H1 (cell line): ENCODE results near the gene CNTD1. TPM values are rescaled to one million over a fixed set of nuclear protein-coding genes. Genes with fewer than 3 reads are reported as not detected.

Experiments
- ATF2 ChIP-seq: IDR thresholded peaks from 2 replicates; pipeline ENCODE4 v1.6.1; 2012; ENCODE audit warnings: low read length, inconsistent platforms
- ATF3 ChIP-seq: IDR thresholded peaks from 2 replicates; pipeline ENCODE4 v1.6.1; 2011; ENCODE audit warnings: low read depth, mild to moderate bottlenecking, low read length; ENCODE audit not compliant: insufficient read depth
- BACH1 ChIP-seq: IDR thresholded peaks from 2 replicates; pipeline ENCODE4 v1.6.1; 2012; ENCODE audit warnings: low read length, improper control_type of control experiment
- CBX8 ChIP-seq: fragments of 300-800, 300-1000 bp; sonication (generic); IDR thresholded peaks from 2 replicates; pipeline ENCODE4 v1.7.1; 2016; ENCODE audit warnings: low read depth, low read length, borderline replicate concordance
- CHD2 ChIP-seq: IDR thresholded peaks from 2 replicates; pipeline ENCODE4 v1.6.1; 2012; ENCODE audit warnings: low read length, improper control_type of control experiment
- E2F6 ChIP-seq: IDR thresholded peaks from 2 replicates; pipeline ENCODE4 v1.6.1; 2012; ENCODE audit warnings: inconsistent platforms
- EZH2 ChIP-seq: fragments of 200-600 bp; sonication (generic); IDR thresholded peaks from 2 replicates; pipeline ENCODE4 v1.7.1; 2012; ENCODE audit warnings: low read depth, mild to moderate bottlenecking, moderate library complexity, low read length, inconsistent platforms; ENCODE audit not compliant: severe bottlenecking
- GABPA ChIP-seq: IDR thresholded peaks from 2 replicates; pipeline ENCODE4 v1.6.1; 2011; ENCODE audit warnings: mild to moderate bottlenecking, low read length, moderate library complexity, borderline replicate concordance; ENCODE audit not compliant: insufficient read depth
- HDAC6 ChIP-seq: IDR thresholded peaks from one replicate; pipeline ENCODE4 v1.7.1; 2012; ENCODE audit warnings: low read depth, mild to moderate bottlenecking, inconsistent platforms, low read length, moderate library complexity
- JUN ChIP-seq: IDR thresholded peaks from 2 replicates; pipeline ENCODE4 v1.6.1; 2011; ENCODE audit warnings: low read depth, mild to moderate bottlenecking, improper control_type of control experiment, low read length
- JUND ChIP-seq: IDR thresholded peaks from 2 replicates; pipeline ENCODE4 v1.6.1; 2011; ENCODE audit warnings: mild to moderate bottlenecking, improper control_type of control experiment, low read length
- KDM1A ChIP-seq: fragments of 200-600, 300-600 bp; sonication (generic); IDR thresholded peaks from 2 replicates; pipeline ENCODE4 v1.7.1; 2016; ENCODE audit warnings: mild to moderate bottlenecking, low read length, borderline replicate concordance
- KDM4A ChIP-seq: IDR thresholded peaks from one replicate; pipeline ENCODE4 v1.7.1; 2012; ENCODE audit warnings: low read depth, mild to moderate bottlenecking, moderate library complexity, low read length, inconsistent platforms; ENCODE audit not compliant: severe bottlenecking
- PHF8 ChIP-seq: fragments of 200-600 bp; sonication (generic); conservative IDR thresholded peaks from 2 replicates; pipeline ENCODE4 v1.7.1; 2012; ENCODE audit warnings: low read depth, mild to moderate bottlenecking, inconsistent platforms, low read length, moderate library complexity
- POLR2A ChIP-seq, 2 experiments: IDR thresholded peaks; 1 replicate in 1 of 2; 2 replicates in 1 of 2; pipeline ENCODE4 v1.6.1; 2011; ENCODE audit warnings: low read depth in 2 of 2, low read length in 2 of 2, mild to moderate bottlenecking in 2 of 2; ENCODE audit errors: control extremely low read depth in 1 of 2
- POLR2AphosphoS5 ChIP-seq: IDR thresholded peaks from 2 replicates; pipeline ENCODE4 v1.6.1; 2011; ENCODE audit warnings: low read depth, low read length
- RBBP5 ChIP-seq: IDR thresholded peaks from 2 replicates; pipeline ENCODE4 v1.7.1; 2012; ENCODE audit warnings: low read depth, mild to moderate bottlenecking, inconsistent platforms, low read length, moderate library complexity, borderline replicate concordance
- SAP30 ChIP-seq: fragments of 300-600 bp; sonication (generic); IDR thresholded peaks from 2 replicates; pipeline ENCODE4 v1.7.1; 2012; ENCODE audit warnings: low read length, moderate library complexity, mild to moderate bottlenecking, inconsistent platforms; ENCODE audit not compliant: insufficient read depth, insufficient replicate concordance
- SIX5 ChIP-seq: IDR thresholded peaks from 2 replicates; pipeline ENCODE4 v1.6.1; 2011; ENCODE audit warnings: mild to moderate bottlenecking, low read depth, low read length
- ZNF274 ChIP-seq: IDR thresholded peaks from 2 replicates; pipeline ENCODE4 v1.7.0; 2012; ENCODE audit warnings: low read length, borderline replicate concordance; ENCODE audit errors: extremely low read depth
- polyA plus RNA-seq, 7 experiments: library from polyadenylated mRNA; depleted of rRNA in 3 of 7; stranded (reverse) in 5 of 7; unstranded in 2 of 7; fragments of >200 nt in 5 of 7; fragments of 200-250 nt in 2 of 7; gene quantifications; 1 replicate in 5 of 7; 2 replicates in 1 of 7; 4 replicates in 1 of 7; pipeline versions ENCODE4 v1.2.1 to v1.2.3, GENCODE V29; 2011 to 2013; ENCODE audit warnings: missing spikeins in 2 of 7, mixed read lengths in 2 of 7
- total RNA-seq: library from RNA; stranded (reverse); fragmentation: NEBNext Ultra II Directional; extraction: Animal tissue kit (Norgen Biotek cat#: 25700); gene quantifications from 2 replicates; pipeline ENCODE4 v1.2.1, GENCODE V29; 2021

Gene CNTD1
- total and polyA plus RNA-seq, 2 of the 8 experiments (the other 6 are each of a cell fraction or from before 2014, with no cell fraction given), result not detected

- TF ChIP-seq RBBP5 (peak; percentile 82; the same call in 1 of the 2 replicates), POLR2A (IDR thresholded peaks at IDR 0.05; ENCODE audit: control extremely low read depth in 1 of 2, low read depth in 2 of 2, low read length in 2 of 2) (peak in 1 of 2 experiments; percentile 74; a peak in 2 of 3 replicates), PHF8 (peak; percentile 72), ATF2 (no peak), HDAC6 (no peak), E2F6 (peak; percentile 100), KDM4A (peak; percentile 84), JUND (no peak), ZNF274 (no peak), POLR2AphosphoS5 (peak; percentile 70; the same call in 1 of the 2 replicates), CHD2 (peak; percentile 61), ATF3 (no peak), SAP30 (peak; percentile 60), JUN (no peak), EZH2 (no peak), BACH1 (0 out of 2 replicates have a peak, but pooled peaks have one; percentile 51), KDM1A (peak; percentile 79), CBX8 (no peak), GABPA (no peak), SIX5 (peak; percentile 77)
These were observed at the start of gene CNTD1, which contains the start of gene COA3 (continued) for GRCh38 chr17:42798383-42799380.
